HG02840 (cell line): Measurements from ENCODE around the gene IPCEF1.

ENCODE experiments used
- ATAC-seq: cut with Tn5 transposase; IDR thresholded peaks from one replicate; pipeline ENCODE4 v1.9.1; 2021; ENCODE audit warnings: mild to moderate bottlenecking, moderate library complexity, moderate number of reproducible peaks; ENCODE audit not compliant: unreplicated experiment, low FRiP score

IPCEF1 gene

DNA sequence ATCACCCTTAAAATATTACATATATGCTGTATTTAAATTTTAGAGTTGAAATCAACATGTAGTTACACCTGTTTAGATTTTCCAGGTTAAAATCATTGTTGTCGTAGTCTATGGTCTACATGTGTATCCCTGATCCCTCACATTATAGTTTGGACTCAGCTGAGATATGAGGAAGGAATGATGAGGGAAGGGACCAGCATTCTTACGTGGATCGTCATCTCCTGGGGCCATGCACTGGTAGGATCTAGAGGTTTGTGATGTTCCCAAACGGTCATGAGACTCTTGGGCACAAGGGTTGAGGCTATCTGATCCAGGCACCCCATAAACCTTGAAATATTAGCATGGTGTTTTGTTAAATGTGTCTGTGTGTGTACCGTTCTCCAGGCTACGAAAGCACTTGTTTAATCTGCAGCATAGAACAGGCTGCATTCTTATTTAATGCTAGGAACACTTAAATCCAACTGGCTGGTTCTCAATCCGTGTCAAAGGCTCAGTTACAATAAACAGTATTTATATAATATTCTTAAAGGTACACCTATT is 55.4 kb downstream of the IPCEF1 start:
- ATAC-seq, result no peak

DNA sequence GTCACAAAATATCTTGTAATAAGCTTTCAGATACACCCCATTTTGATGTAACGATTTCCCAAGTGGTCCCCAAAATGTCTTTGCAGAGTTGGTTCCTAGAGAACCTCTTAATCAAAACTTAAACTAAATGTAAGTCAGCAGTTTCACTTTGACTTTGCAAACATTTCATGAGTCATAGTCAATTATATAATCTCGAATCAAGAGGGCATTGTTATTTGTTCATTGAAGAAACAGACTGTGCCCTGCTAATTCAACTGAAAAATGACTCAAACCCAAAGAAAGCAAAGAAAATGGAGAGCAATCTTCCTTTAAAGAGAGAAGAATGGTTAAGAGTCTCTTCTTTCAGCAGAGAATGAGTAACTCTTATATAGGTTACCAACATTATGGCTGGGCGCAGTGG is 58.3 kb downstream of the IPCEF1 start:
- ATAC-seq, result peak; percentile 42

DNA sequence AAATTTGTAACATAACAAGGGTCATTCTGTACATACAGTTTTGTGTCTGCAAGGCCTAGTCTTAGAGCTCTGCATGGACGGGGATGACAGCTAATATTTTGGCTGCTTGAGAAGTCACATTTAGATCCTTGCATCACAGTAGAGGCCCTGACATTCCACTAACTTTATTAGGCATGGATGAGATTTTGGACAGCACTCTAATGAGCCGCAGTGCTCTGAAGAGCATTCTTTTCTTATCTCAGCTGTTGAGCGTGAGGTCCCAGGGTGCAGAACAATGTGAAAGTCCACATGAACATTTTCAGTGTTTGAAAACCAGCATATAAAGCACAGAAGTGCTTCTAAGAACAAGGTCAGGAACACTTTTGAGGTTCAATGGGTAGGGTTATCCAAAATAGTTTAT is 58.9 kb downstream of the IPCEF1 start:
- ATAC-seq, result no peak

DNA sequence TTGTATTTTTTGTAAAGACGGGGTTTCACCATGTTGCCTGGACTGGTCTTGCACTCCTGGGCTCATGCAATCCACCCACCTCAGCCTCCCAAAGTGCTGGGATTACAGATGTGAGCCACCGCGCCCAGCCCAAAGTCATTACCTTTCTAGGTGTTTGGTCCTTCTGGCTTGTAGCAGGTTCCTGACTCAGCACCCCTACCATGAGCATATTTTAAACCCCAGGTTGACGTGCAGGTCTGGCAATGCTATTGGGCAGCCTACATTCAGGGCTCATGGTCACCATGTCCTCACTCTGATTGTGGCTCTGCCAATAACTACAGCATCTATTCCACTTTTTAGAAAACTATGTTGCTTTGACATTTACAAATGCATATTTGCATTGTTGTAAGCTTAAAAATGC is 59.4 kb downstream of the IPCEF1 start:
- ATAC-seq, result no peak

DNA sequence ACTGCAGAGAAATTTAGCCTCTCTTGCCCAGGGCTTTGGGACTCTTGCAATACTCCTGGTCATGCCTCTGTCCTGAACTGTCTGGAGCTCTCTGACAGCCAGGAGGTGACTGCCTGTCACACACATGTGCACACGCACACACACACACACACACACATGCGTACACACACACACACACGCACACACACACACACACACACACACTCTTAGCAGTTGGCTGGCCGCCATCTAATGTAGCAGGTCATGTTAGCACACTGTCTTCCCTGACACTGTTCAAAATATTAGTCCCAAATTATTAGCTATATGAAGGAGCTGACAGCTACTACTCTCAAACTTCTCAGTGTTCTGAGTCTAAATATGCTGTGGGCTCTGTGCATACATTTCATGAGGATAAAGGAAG is 60.9 kb downstream of the IPCEF1 start:
- no peak for ATAC-seq

DNA sequence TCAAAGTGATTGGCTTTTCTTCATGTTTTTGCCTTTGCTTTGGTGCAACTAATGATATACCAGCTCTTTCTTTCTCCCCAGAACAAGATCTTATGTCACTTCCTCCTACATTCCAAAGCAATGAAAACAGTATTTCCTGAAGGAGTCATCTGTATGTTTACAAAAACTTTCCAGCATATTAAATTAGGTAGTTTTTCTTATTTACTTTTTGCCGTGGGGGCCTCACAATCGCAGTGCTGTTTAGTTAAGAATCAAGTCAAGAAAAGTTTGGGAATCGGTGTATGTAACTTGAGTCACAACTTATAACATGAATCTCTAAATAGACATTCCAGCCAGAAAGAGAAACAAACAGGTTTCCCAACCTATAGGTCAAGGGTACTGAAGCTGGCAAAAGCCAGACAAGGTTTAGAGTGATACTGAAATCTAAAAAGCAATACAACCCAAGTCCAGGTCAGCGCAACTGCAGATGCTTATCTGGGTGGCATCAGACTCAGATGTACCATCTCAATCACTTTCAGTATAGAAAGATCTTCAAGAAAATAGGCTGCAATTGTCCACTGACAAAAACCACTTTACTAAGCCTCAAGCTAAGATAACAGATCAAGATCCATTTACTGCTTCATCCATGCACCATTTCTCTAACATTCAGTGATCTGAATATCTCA is 63.6 kb downstream of the IPCEF1 start:
- ATAC-seq, result no peak

DNA sequence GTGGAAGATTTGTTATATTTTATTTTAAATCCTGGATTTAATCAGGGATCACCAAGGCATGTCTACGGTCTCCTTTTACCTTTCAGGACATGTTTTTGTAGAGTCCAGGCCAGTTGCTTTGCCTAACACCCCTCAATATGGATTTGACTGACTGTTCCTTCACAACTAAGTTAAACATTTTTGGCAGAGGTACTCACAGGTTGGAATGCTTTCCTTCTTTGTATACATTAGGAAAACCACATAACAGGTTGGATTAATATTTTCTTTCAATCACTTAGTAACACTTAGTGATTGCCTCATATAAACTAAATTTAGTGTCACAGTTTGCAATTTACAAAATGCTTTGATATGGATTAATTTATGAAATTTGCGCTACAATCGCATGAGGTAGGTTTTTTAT is 64.5 kb downstream of the IPCEF1 start:
- ATAC-seq, result no peak

DNA sequence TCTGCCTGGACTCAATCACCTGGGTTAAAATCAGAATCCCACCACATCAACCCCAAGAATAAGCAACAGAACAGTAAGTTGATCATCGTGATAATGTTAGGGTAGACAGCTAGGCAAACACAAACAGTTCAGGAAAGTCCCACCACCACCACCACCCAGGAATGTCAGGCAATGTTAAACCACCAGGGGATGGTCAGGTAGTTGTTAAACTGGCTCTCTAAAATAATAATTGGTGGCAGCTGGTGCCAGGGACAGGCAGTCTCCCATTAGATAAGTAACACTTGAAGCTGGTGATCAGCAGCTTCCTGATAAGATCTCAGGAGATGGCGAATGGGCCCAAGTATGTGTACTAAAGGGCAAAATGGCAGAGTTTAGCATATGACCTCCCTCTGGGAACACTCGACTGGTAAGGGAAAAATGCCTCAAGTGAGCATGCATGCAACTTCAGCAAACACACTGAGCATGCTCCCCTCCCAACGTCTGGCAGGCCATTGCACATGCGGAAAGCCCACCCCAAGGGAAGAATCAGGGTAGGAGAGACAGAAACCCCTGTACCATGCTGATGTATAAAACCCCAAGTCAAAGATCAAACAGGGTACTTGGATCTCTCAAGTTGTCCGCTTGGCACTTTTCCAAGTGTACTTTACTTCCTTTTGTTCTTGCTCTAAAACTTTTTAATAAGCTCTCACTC is 66.6 kb downstream of the IPCEF1 start:
- ATAC-seq, result no peak

DNA sequence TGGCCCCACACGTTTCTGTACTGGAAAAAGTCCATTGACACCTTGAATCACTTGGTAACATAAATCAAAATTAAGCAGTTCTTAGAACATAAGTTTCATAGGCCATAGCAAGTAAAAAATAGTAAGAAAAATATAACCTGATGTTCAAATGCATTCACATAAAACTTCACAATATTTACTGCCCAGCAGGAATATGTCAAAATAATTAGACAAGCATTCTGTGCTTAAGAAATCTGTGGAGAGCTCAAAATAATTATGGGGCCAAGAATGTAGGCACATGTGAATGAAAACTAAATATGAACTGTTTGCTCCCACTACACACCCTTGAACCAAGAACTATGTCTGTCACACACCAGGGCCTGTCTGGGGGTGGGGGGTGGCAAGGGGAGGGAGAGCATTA is 70.8 kb downstream of the IPCEF1 start:
- no peak for ATAC-seq

DNA sequence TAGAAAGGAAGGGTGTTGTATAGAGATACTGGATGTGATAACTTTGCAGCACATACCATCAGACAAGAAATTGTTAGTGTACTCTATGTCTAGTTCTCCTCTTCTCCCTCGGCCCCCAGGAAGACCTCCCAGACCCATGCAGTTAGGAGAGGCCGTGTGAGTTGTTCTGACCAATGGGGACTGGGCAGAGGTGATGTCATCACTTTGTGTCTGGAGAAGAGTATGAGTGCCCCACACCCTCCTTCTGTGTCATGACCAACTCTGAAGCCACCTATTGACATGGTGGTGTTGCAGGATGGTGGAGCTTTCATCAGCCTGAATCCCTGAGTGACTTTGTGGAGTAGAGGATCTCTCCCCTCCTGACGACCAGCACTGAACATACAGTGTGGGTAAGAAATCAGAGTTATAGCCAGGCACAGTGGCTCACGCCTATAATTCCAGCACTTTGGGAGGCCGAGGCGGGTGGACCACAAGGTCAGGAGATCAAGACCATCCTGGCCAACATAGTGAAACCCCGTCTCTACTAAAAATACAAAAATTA is 72.2 kb downstream of the IPCEF1 start:
- no peak for ATAC-seq

DNA sequence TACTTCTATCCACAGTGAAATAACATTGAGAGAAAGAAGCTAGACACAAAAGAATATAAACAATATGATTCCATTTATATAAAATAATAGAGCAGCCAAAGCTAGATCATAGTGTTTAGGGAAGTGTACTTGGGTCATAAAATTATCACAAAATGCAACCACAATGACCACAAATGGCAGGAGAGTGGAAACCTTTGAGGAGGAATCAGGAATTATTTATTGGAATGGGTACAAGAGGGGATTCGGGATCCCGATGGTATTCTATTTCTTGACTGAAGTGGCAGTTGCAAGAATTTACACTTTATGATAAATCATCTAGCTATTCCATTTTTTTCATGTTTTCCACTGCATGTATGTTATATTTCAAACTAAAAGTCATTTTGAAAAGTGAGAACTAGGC is 76.1 kb downstream of the IPCEF1 start:
- no peak for ATAC-seq

DNA sequence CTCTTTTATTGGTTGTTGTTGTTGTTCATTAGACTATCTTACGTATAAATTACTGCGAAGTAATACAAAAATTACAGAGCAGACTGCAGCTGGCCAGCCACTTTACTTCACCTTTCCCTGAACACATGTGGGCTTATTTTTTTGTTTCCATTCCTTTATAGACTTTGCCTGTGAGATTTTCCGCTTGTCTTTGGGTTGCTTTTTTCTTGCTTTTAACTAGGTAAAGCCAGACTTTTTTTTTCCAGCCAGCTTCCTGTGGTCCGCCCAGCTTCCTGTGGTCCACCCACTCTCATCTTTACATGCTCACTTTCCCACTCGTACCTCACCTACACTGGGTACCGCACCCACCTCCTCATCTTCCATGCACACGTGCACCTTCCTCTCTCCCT is 79.0 kb downstream of the IPCEF1 start:
- ATAC-seq, result no peak

DNA sequence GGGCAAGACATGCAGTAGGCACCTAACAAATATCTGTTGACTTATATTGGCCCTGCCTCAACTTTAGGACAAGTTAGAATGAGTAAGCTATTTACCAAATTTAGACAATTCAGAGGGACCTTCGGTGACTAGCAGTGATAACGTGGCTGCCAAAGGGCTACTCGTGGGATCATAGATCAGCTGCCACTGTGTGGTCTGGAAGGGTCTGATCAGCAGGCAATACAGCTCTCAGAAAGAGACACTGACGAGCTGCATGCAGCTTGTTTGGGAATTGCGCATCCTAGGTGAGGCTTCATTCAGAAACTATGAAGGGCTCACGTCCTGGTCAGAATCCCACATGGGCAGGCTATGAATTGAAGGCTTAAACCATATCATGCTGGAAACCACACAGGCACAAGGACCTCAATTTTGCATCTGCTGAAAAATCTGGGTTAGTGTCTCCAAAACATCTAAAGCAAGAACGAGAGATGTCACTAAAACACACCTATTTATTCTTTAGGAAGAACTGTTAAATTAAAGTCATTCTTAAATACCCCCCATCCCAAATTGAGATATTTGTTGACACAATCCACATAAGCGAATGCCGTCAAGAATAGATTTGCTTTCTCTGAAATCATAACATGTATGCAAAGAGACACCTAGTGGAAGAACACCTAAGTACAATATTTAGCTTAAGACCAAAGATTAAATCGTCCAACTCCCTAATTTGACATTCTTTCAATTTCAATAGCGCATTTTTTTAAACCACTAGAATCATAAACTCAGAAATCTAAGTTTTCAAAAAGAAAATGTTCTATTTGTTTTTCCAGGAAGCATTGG is 79.6 kb downstream of the IPCEF1 start:
- no peak for ATAC-seq

DNA sequence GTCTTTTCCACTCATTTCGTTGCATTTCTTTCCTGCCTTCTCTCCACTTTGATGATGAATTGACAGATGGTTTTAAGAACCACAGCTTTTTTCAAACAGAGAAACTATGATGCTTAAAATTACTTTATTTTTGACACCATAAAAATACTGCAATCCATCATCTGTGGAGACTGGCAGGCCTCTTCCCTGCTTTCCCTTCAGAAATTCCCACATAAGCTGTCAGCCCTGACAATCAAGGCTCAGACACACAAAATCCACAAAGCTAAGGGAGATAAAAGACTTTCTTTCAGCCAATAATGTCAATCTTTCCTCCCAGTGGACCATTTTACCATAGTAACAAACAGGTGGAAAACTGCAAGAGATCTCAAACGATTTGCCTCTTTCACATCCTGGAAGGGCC is 82.4 kb downstream of the IPCEF1 start:
- no peak for ATAC-seq

DNA sequence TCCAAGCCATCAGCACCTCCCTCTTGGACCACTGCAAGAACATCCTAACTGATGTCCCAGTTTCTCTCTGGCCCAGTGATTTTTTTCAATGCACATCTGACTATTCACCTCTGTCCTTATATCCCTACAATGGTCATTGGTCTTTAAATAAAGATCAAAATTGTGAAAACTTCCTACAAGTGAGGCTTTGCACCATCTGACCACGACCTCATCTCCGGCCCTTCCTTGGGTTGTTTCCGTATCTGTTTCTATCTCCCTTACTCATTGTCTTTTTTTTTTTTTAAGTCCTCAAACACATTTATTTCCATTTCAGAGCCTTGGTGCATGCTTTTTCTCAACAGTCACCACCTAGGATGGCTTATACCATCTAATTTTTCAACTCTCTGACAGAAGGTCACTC is 88.1 kb downstream of the IPCEF1 start:
- no peak for ATAC-seq

DNA sequence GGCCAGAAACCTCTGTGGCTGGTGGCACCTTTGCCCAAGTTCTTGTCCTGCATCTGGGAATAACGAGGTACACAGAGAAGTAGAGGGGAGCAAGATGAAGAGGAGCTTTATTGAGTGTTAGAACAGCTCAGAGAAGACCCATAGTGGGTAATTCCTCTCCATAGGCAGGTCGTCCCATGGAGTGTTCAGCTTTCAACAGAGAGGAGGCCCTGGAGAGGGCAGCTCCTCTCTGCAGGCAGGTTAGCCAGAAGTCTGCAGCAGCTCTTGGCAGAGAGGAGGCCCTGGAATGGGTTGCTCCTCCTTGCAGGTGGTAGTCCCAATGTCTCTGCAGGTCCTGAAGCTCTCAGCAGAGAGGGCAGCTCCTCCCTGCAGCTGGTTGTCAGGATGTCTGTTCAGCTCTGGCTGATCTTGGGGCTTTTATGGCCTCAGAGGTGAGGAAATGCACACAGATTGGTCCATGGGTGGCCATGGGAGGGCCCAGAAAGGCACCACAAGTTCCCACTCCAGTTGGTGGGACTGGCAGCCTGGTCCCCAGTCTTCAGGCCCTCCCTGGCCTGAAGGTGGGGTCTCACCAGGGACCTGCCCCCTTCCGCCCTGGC is 89.0 kb downstream of the IPCEF1 start:
- no peak for ATAC-seq

DNA sequence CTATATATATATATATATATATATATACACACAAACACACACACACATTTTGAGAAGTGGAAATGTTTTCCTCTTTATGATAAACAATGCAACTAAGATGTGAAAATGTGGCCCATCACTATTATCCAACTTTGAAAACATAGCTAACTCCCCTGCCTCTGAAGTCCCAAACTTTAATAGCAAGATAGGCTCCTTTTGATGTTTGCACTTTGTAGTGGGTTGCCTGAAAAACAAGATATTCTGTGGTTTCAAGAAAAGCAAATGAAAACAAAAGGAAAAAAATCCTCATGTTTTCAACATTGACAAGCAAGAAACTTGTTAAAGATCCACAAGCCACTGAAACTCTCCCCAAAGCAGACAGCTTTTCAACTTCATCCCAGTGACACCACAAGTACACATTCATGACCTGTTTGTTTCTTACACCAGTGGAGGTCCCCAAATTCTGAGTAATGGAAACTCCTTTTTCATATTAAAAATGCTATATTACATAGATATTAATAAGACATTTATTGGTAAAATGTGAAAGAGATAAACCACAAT is 90.0 kb downstream of the IPCEF1 start:
- ATAC-seq, result no peak

DNA sequence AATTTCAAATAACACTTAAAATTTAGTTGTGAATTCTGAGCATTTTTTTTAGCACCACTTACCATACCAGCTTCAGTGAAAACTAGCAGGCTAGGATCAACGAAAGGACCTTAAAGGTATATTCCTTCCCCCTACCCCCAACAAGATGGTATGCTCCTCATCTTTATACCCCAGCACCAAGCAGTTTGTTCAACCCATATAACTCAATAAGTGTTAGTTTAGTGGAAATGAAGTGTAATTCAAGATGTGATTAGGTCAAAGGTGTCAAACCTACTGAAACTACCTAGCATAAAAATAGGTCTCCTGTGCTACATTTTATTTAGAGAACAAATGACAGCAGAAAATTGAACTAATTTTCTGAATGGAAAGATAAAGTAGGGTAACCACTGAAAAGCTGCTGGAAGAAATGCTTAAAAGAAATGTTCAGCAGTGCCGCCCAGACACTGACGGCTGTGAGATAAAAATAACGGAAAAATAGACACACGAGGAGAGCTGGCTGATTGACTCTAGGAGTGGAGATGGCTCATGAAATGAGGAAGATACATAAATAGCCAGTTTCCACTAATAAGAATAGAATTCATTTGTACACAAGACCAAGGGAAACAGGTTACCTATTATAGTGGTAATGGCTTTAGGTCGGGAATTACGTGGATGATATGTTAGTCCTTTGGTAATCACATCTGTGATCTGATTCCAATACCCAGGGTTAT is 94.8 kb downstream of the IPCEF1 start:
- no peak for ATAC-seq

DNA sequence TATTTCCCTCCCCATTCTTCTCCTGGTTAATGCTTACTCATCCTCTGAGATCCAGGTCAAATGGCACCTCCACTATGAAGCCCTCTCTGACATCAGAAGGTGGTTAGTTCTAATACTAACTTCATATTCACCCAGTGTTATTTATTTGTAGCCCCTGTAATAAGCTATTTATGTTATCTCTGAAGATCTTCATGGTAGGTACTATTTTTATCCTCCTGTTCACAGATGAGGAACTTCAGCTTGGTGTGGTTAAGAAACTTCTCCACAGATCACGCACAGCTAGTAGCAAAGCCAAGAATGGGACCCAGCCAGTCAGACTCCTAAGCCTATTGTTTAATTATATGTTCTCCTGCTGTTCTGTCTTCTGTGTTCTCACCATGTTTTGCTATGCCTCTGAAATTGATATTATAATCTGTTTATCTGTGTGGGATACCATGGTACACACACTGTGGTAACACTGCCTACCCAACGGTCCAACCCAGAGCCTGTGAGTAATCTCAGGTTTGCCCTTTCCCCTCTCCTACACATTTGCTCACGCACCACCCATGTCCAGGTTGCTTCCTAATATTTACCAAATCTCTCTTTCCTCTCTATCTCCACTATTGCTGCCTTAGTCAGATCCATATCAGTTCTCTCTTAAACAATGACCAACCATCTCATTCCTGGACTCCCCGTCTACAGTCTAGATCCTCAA is 98.4 kb downstream of the IPCEF1 start:
- ATAC-seq, result peak; percentile 63
